Renal cortical epithelial cell (primary cell): Measurements from ENCODE around the gene TAS1R1. TPM values are rescaled to one million over a fixed set of nuclear protein-coding genes. Genes with fewer than 3 reads are reported as not detected.

Experiments used
- DNase-seq: peaks from one replicate; pipeline ENCODE4 v3.0.0-alpha.2; 2011; ENCODE audit warnings: low read depth
- total RNA-seq: library from RNA; depleted of rRNA; stranded (reverse); fragments of >200 nt; gene quantifications from 2 replicates; pipeline ENCODE4 v1.2.3, GENCODE V29; 2014

TAS1R1 gene
- total RNA-seq, 1 donor from 2014 or later: not detected

GRCh38 chr1:6603915-6604558 lies 48.9 kb downstream of the TAS1R1 start:
- peak; percentile 62 for DNase-seq

GRCh38 chr1:6612641-6613360 lies 57.7 kb downstream of the TAS1R1 start:
- DNase-seq: peak; percentile 33

- peak; percentile 92 for DNase-seq
These were observed 58.4 kb downstream of the TAS1R1 start, which contains the start of gene PHF13 for GRCh38 chr1:6613361-6614018. Gene PHF13, plus strand, starts transcription at chr1:6613731. Its CDS starts 336 bp downstream, at chr1:6614067.

GRCh38 chr1:6614019-6614928 lies 59.2 kb downstream of the TAS1R1 start:
- DNase-seq: no peak

GRCh38 chr1:6614929-6615785 lies 60.0 kb downstream of the TAS1R1 start:
- DNase-seq: no peak

GRCh38 chr1:6619045-6619444 lies 63.9 kb downstream of the TAS1R1 start:
- DNase-seq: no peak

- DNase-seq: no peak
These were observed 66.6 kb downstream of the TAS1R1 start for GRCh38 chr1:6621429-6622391.

GRCh38 chr1:6622396-6623152 lies 67.5 kb downstream of the TAS1R1 start:
- no peak for DNase-seq

- no peak for DNase-seq
These were observed 68.3 kb downstream of the TAS1R1 start for GRCh38 chr1:6623269-6623965.

GRCh38 chr1:6624710-6625583 lies 69.8 kb downstream of the TAS1R1 start, which contains the start of gene THAP3:
Gene THAP3, plus strand, starts transcription at chr1:6624868. Its CDS starts 351 bp downstream, at chr1:6625219.
- DNase-seq: peak; percentile 85

GRCh38 chr1:6625584-6626149 lies 70.6 kb downstream of the TAS1R1 start:
- DNase-seq: peak; percentile 31

GRCh38 chr1:6627031-6627430 lies 71.9 kb downstream of the TAS1R1 start:
- DNase-seq: no peak

GRCh38 chr1:6627841-6628545 lies 72.9 kb downstream of the TAS1R1 start:
- no peak for DNase-seq

GRCh38 chr1:6628971-6629479 lies 73.9 kb downstream of the TAS1R1 start:
- no peak for DNase-seq
